ENCODE results near the gene LIPA.
A peak's percentile ranks its signal among the peaks of the same experiment; 100 is the strongest.
"Not testable (repeated sequence)": the region's sequence is repeated elsewhere in the genome, so short reads cannot be mapped to it uniquely, and the experiment has no call there.

Gene LIPA

GRCh38 chr10:89207181-89207800 lies 44.3 kb downstream of the LIPA start, which contains the start of gene CH25H:
Gene CH25H, minus strand, starts transcription at chr10:89207317. Its CDS starts 25 bp downstream, at chr10:89207292.
- DNase-seq, result no peak

- peak; percentile 9 for DNase-seq
Measured at GRCh38 chr10:89206402-89207180, 45.0 kb downstream of the LIPA start.

DNA sequence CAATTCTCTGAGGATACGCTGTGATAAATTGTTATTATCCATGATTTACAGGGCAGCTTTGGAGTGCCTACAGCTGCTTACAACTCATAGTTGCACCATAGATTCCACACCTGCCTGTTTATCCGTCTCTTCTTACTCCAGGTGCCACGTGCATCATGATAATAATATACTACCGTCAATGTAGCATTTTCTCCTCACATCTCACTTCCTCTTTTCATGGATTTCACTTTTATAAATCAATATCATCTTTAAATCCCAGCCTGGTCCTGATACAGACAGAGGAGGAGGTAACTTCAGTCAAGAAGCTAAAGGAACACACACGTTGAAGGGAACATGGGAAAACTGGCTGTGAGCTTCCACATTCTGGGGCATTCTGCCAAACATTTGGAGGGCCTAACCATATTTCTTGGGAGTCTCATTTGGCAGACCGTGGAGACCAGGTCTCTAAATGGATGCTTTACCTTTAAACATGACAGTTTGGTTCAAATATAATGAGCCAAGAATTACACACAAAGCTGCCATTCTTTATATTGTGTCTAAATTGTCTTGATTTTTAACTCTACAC lies 46.9 kb downstream of the LIPA start:
- no peak for DNase-seq

DNA sequence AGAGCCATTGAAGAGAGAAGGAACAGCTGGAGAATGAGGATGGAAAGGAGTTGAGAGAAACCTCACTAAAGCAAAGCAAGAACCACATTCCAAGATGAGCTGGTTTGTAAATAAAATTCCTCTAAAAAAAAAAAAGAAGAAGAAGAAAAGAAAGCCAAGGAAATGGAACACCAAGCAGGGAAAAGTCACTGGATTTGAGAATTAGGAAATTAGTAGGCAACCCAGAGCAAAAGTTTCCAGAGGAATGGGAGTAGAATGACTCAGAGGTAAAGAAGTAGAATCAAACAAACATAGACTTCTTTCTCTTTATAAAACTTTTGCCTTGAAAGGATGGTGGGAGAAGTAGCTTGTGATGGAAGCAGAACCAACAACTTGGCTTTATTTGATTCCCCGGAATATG lies 48.3 kb downstream of the LIPA start:
- no peak for DNase-seq

- no peak for DNase-seq
Measured at GRCh38 chr10:89202033-89202425, 49.5 kb downstream of the LIPA start.

- no peak for DNase-seq
Measured at GRCh38 chr10:89201345-89202032, 50.1 kb downstream of the LIPA start.

GRCh38 chr10:89197473-89197872 lies 54.1 kb downstream of the LIPA start:
- DNase-seq, result no peak

GRCh38 chr10:89191301-89191700 lies 60.3 kb downstream of the LIPA start:
- not testable (repeated sequence) for DNase-seq

GRCh38 chr10:89189211-89189734 lies 62.3 kb downstream of the LIPA start:
- no peak for DNase-seq

DNA sequence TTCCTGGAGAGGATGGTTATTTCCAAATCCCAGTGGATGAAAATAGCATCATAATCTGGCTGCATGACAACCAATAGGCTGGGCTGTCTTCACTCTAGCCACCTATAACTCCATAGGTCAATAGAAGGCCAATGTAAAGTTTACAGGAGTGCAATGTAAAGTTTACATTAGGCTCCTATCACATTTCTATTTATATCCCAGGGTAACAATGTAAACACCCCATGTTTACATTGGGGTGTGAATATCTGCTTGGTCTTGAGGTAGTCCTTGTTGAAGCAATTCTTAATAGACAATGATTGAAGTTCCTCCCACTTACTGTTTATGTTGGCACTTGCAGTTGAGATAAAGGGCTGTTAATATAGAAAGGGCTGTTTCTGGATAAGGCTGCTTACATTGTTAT lies 65.9 kb downstream of the LIPA start:
- DNase-seq, result no peak

- no peak for DNase-seq
Measured at GRCh38 chr10:89184638-89185037, 66.9 kb downstream of the LIPA start.

- DNase-seq, result no peak
Measured at GRCh38 chr10:89183571-89183970, 68.0 kb downstream of the LIPA start.

- no peak for DNase-seq
Measured at GRCh38 chr10:89182894-89183293, 68.7 kb downstream of the LIPA start.

DNA sequence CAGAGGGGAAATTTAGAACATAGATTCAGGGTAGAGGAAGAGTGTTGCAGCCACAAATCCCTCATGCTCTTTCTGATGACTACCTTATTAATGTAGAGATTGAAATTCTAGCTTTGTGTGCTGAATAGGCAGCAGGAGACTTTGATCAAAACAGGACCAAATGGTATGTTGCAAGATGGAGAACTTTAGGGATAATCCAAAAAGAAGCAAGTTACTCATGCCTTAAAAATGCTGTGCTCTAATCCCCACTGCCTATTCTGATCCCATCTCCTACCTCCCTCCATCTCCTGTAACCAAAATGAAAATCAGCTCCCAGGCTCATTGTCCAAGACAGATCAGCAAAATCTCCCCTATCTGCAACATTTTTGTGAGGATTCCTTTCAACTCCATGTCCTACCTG lies 75.8 kb downstream of the LIPA start:
- DNase-seq, result no peak

- no peak for DNase-seq
Measured at GRCh38 chr10:89173075-89173474, 78.5 kb downstream of the LIPA start.

GRCh38 chr10:89171996-89172395 lies 79.6 kb downstream of the LIPA start:
- DNase-seq, result no peak

DNA sequence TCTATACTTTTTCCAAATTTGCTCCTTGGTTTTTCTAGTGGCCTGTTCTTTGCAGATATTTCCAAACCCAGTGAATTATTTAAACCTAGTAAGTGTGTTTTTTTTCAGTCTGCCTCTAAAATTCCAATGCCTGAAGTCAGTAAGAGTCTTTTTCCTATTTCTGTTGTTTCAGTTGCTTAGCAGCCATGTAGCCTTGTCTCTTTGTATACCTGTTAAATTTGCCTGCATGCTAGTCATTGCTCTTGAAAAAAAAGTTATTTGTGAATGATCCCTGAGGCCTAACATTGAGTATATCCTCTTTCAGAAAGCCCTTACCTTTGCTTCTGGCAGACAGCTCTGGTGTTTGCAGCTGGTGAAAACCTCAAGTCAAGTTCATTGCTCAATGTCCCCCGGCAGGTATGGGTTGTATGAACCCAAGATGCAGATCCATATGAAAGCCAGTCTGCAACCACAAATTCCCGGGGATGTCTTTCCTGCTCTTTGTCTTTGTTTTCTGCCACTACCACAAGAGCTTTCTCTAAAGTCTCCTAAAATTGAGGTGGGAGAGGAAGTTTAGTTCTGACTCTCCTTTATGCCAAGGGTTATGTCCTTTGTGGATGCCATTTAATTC lies 80.2 kb downstream of the LIPA start:
- DNase-seq, result no peak

- not testable (repeated sequence) for DNase-seq
Measured at GRCh38 chr10:89168354-89168900, 83.1 kb downstream of the LIPA start.

DNA sequence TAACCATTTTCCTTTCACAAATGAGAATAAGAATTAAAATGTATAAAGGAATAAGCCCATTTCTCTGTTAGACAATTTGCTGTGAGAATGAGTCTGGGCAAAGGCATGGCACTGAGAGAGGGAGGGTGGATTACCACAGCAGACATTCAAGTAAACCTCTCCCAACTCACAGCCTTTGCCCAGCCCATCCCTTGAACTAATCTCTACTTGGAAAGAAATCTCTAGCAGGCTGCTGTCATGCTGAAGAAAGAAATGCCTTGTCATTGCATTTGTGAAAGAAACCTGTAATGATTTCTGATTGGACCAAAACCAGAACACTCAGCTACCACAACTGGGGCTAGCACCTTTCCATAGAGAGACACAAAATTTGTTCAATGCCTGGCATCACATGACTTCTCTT lies 83.7 kb downstream of the LIPA start:
- no peak for DNase-seq

DNA sequence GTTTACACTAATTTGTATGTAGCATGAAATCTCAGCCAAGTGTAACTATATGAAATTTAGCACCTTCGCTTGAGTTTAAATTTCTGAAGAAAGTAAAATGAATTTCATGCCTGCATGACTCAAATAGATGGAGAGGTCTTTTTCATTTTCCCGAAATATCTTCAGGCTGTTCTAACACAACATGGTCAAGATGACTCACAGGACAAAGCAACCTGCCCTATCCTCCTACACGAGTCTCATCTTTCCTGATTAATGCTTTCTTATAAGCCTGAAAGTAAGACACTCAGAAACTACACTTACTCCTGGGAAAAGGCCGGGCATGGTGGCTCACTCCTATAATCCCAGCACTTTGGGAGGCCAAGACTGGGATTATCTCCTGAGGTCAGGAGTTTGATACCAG lies 85.7 kb downstream of the LIPA start:
- DNase-seq, result no peak

GRCh38 chr10:89164920-89165319 lies 86.7 kb downstream of the LIPA start:
- DNase-seq, result no peak

DNA sequence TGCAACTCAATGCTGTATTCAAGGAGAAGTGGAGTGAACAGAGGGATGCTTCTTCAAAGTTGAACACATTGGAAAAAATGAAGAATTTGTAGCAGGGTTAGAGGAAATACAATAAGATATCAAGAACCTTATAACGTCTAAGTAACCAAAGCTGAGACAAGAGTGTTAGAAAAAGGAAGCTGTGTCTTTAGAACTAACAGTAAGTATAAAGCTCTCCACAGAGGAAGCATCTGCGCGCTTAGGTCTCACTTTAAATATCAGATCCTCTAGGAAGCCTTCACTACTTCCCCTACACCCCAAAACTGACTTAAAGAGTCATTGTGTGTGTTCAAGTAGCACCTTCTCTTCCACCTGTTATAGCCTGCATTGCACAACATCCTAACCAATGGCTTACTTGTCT lies 87.5 kb downstream of the LIPA start:
- DNase-seq, result peak; percentile 33

Measured in KG1 (cell line).